ENCODE data around the gene ZBTB43.

- TF ChIP-seq POLR2A (IDR thresholded peaks at IDR 0.05) (no peak), CTCF (IDR thresholded peaks at IDR 0.05) (no peak)
Measured at GRCh38 chr9:126756876-126757415, 47.9 kb upstream of the ZBTB43 start.
